ENCODE measurements around the gene AMIGO3.
A peak's percentile ranks its signal among the peaks of the same experiment; 100 is the strongest.

AMIGO3 gene

GRCh38 chr3:49721596-49721895 lies 2.1 kb upstream of the AMIGO3 start:
- no peak overlapping the region for H3K4me3 ChIP-seq (replicated peaks; ENCODE audit: low read depth, low read length)
- no peak for DNase-seq (ENCODE audit: low read depth)
- TF ChIP-seq CTCF (IDR thresholded peaks at IDR 0.05; ENCODE audit: low read length, missing control alignments): no peak

- H3K4me3 ChIP-seq (replicated peaks; ENCODE audit: low read depth, low read length): no peak overlapping the region
- DNase-seq (ENCODE audit: low read depth): no peak
- no peak for TF ChIP-seq CTCF (IDR thresholded peaks at IDR 0.05; ENCODE audit: low read length, missing control alignments)
These were observed 1.5 kb upstream of the AMIGO3 start for GRCh38 chr3:49720855-49721595.

GRCh38 chr3:49718858-49719213 lies 648 bp downstream of the AMIGO3 start:
- peak overlapping the region; percentile 55 for H3K4me3 ChIP-seq (replicated peaks; ENCODE audit: low read depth, low read length)
- DNase-seq (ENCODE audit: low read depth): no peak
- no peak for TF ChIP-seq CTCF (IDR thresholded peaks at IDR 0.05; ENCODE audit: low read length, missing control alignments)

- no peak overlapping the region for H3K4me3 ChIP-seq (replicated peaks; ENCODE audit: low read depth, low read length)
- DNase-seq (ENCODE audit: low read depth): no peak
- TF ChIP-seq CTCF (IDR thresholded peaks at IDR 0.05; ENCODE audit: low read length, missing control alignments): no peak
These were observed 1.3 kb downstream of the AMIGO3 start for GRCh38 chr3:49717959-49718857.

- H3K4me3 ChIP-seq (replicated peaks; ENCODE audit: low read depth, low read length): no peak overlapping the region
- DNase-seq (ENCODE audit: low read depth): no peak
- TF ChIP-seq CTCF (IDR thresholded peaks at IDR 0.05; ENCODE audit: low read length, missing control alignments): no peak
These were observed 2.1 kb downstream of the AMIGO3 start for GRCh38 chr3:49717211-49717958.

GRCh38 chr3:49716691-49717210 lies 2.7 kb downstream of the AMIGO3 start:
- no peak for TF ChIP-seq CTCF (IDR thresholded peaks at IDR 0.05; ENCODE audit: low read length, missing control alignments)
- DNase-seq (ENCODE audit: low read depth): no peak
- H3K4me3 ChIP-seq (replicated peaks; ENCODE audit: low read depth, low read length): no peak overlapping the region

Measured in fibroblast of pulmonary artery (primary cell).